ENCODE results near the gene OCSTAMP.
A peak's percentile ranks its signal among the peaks of the same experiment; 100 is the strongest.

The OCSTAMP gene

DNA sequence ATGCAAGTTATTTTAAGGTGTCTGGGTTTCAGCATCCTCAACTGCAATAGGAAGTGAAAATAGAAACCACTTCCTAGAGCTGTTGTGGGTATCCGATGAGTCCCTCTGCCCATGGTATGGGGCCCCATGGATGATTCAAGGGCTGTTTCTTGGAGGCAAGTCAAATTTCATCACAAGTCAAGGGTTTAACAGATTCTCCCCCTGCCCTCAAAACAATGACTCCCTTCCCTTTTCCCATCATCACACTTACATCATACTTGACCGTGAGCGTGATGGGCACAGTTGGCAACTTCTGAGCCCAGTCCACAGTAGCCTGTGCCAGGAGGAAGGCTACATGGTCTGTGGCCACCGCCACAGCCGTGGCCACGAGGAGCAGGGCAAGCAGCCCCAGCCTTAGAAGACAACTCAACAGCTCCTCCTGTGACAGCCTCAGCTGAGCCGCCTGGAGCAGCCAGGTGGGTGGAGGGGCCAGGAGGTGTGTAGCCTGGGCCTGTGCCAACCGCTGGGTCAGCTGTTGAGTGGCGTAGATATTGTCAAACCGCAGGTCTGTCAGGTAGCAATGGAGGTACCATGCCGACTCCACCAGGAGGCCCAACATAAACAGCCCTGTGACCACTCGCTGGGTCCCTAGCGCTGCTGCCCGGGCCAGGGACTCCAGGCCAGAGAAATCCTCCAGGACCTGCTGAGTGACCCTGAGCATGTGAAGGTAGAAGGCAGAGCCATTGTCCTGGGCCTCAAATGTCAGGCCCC lies 5.2 kb downstream of the OCSTAMP start:
- peaks cover 5% of the 10 kb centered on the region for H3K4me1 Mint-ChIP-seq
- H3K27me3 Mint-ChIP-seq, result no peaks in the 10 kb centered on the region
- no peaks in the 10 kb centered on the region for H3K36me3 Mint-ChIP-seq (ENCODE audit: insufficient read depth)
- H3K9me3 Mint-ChIP-seq, result no peaks in the 10 kb centered on the region
- H3K4me3 Mint-ChIP-seq, result no peak overlapping the region
- no peak for DNase-seq (ENCODE audit: low spot score in 2 of 2)
- ATAC-seq (replicated peaks; ENCODE audit: extremely low read depth, poor library complexity, severe bottlenecking), result peak; percentile 62
- H3K27ac Mint-ChIP-seq (ENCODE audit: low read depth), result no peak overlapping the region

DNA sequence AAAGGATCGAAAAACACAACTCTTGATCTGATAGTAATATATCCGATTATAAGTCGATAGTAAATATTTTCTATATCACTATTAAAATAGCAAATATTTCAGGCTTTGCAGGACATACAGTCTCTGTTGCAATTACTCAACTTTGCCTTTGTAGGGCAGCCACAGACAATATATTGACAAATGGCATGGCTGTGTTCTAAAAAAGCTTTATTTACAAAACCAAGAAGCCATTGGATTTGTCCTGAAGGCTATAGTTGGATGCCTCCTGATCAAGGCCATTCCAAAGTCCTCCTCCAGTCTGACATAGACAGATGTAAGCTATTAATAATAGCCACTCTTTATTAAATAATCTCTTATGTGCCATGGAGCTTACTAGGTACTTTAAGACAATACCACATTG lies 5.9 kb downstream of the OCSTAMP start:
- ATAC-seq (replicated peaks; ENCODE audit: extremely low read depth, poor library complexity, severe bottlenecking) (no peak), DNase-seq (ENCODE audit: low spot score in 2 of 2) (no peak)
- Mint-ChIP-seq H3K27me3 (peaks cover 2% of the 10 kb centered on the region), H3K27ac (ENCODE audit: low read depth) (no peak overlapping the region), H3K9me3 (no peaks in the 10 kb centered on the region), H3K4me3 (no peak overlapping the region), H3K36me3 (ENCODE audit: insufficient read depth) (no peaks in the 10 kb centered on the region), H3K4me1 (peaks cover 5% of the 10 kb centered on the region)

DNA sequence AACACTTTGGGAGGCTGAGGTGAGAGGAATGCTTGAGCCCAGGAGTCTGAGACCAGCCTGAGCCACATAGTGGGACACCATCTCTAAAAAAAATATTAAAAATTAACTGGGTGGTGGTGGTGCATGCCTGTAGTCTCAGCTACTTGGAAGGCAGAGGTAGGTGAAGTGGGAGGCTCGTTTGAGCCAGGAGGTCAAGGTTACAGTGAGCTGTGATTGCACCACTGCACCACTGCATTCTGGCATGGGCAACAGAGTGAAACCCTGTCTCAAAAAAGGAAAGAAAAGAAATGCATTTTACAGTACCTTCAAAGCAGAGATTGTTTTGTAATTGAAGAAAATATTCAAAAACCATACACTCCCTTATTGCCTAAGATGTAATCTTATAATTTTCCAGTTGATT lies 6.5 kb downstream of the OCSTAMP start:
- no peak for ATAC-seq (replicated peaks; ENCODE audit: extremely low read depth, poor library complexity, severe bottlenecking)
- Mint-ChIP-seq H3K27ac (ENCODE audit: low read depth) (no peak overlapping the region), H3K4me1 (peaks cover 5% of the 10 kb centered on the region)

DNA sequence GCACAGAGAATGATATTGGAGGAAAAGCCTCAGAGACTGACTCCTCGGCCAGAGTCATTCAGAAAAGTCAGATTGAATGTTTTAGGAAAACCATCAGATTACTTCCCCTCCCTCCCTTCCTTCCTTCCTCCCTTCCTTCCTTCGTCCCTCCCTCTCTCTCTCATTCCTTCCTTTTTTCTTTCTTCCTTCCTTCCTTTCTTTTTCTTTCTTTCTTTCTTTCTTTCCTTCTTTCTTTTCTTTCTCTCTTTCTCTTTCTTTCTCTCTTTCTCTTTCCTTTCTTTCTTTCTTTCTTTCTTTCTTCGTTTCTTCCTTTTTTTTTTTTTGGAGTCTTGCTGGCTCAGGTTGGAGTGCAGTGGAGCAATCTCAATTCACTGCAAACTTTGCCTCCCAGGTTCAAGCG lies 7.4 kb downstream of the OCSTAMP start:
- no peak overlapping the region for H3K27ac Mint-ChIP-seq (ENCODE audit: low read depth)

More for the DNA sequence above, 6.5 kb downstream of the OCSTAMP start:
- Mint-ChIP-seq H3K27me3 (peaks cover 8% of the 10 kb centered on the region), H3K9me3 (no peaks in the 10 kb centered on the region), H3K4me3 (no peak overlapping the region), H3K36me3 (ENCODE audit: insufficient read depth) (no peaks in the 10 kb centered on the region)
- no peak for DNase-seq (ENCODE audit: low spot score in 2 of 2)

DNA sequence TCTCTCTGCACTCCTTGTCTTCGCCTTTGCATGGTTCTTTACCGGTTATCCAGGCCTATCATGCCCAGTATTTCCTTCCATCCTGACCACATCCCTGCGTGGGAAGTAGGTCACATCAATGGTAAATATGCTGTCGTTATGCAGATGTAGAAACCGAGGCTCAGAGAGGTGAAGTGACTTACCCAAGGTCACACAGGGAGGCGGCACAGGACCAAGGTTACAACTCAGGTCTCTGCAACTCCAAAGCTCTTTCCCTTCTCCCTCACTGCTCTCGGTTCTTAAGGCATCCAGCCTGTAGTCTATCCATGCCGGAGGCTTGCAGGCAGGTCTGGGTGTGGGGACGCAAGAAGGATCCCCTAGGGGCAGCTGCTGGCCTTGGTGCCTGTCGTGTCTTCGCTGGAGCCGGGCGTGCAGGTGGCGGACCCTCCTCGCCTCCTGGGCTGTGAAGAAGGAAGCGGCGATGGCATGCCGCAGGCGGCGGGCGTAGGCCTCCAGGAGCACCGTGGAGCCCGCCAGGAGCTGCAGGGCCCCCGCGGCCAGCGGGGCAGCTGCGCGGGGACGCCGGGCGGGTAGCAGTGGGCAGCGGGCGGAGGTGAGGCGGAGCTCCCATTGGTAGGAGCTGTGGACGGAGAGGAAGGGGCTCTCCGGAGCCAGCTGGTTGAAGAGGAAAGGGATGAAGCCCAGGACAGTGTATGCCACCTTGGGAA lies 9.1 kb downstream of the OCSTAMP start:
- peaks cover 5% of the 10 kb centered on the region for H3K4me1 Mint-ChIP-seq
- H3K36me3 Mint-ChIP-seq (ENCODE audit: insufficient read depth), result no peaks in the 10 kb centered on the region
- ATAC-seq (replicated peaks; ENCODE audit: extremely low read depth, poor library complexity, severe bottlenecking), result no peak
- DNase-seq (ENCODE audit: low spot score in 2 of 2), result no peak
- H3K27me3 Mint-ChIP-seq, result peaks cover 33% of the 10 kb centered on the region
- no peak overlapping the region for H3K27ac Mint-ChIP-seq (ENCODE audit: low read depth)
- no peak overlapping the region for H3K4me3 Mint-ChIP-seq
- H3K9me3 Mint-ChIP-seq, result no peaks in the 10 kb centered on the region

More for the DNA sequence above, 7.4 kb downstream of the OCSTAMP start:
- Mint-ChIP-seq H3K9me3 (no peaks in the 10 kb centered on the region), H3K4me1 (peaks cover 5% of the 10 kb centered on the region), H3K4me3 (no peak overlapping the region), H3K27me3 (peaks cover 17% of the 10 kb centered on the region), H3K36me3 (ENCODE audit: insufficient read depth) (no peaks in the 10 kb centered on the region)
- DNase-seq (ENCODE audit: low spot score in 2 of 2) (no peak), ATAC-seq (replicated peaks; ENCODE audit: extremely low read depth, poor library complexity, severe bottlenecking) (no peak)

GRCh38 chr20:46539113-46539512 lies 11.3 kb downstream of the OCSTAMP start:
- Mint-ChIP-seq H3K9me3 (no peaks in the 10 kb centered on the region), H3K4me3 (no peak overlapping the region), H3K4me1 (no peaks in the 10 kb centered on the region), H3K27ac (ENCODE audit: low read depth) (no peak overlapping the region), H3K36me3 (ENCODE audit: insufficient read depth) (no peaks in the 10 kb centered on the region), H3K27me3 (peaks cover 33% of the 10 kb centered on the region)
- DNase-seq (ENCODE audit: low spot score in 2 of 2), result no peak
- no peak for ATAC-seq (replicated peaks; ENCODE audit: extremely low read depth, poor library complexity, severe bottlenecking)

GRCh38 chr20:46530640-46531039 lies 19.8 kb downstream of the OCSTAMP start:
- Mint-ChIP-seq H3K27me3 (peaks cover 21% of the 10 kb centered on the region), H3K4me1 (no peaks in the 10 kb centered on the region), H3K4me3 (no peak overlapping the region), H3K9me3 (no peaks in the 10 kb centered on the region), H3K36me3 (ENCODE audit: insufficient read depth) (no peaks in the 10 kb centered on the region), H3K27ac (ENCODE audit: low read depth) (no peak overlapping the region)
- DNase-seq (ENCODE audit: low spot score in 2 of 2), result no peak
- ATAC-seq (replicated peaks; ENCODE audit: extremely low read depth, poor library complexity, severe bottlenecking), result no peak

- no peak for DNase-seq (ENCODE audit: low spot score in 2 of 2)
- no peak for ATAC-seq (replicated peaks; ENCODE audit: extremely low read depth, poor library complexity, severe bottlenecking)
- H3K27me3 Mint-ChIP-seq, result peaks cover 20% of the 10 kb centered on the region
- H3K27ac Mint-ChIP-seq (ENCODE audit: low read depth), result no peak overlapping the region
- H3K4me1 Mint-ChIP-seq, result no peaks in the 10 kb centered on the region
- no peaks in the 10 kb centered on the region for H3K36me3 Mint-ChIP-seq (ENCODE audit: insufficient read depth)
- H3K4me3 Mint-ChIP-seq, result no peak overlapping the region
- H3K9me3 Mint-ChIP-seq, result no peaks in the 10 kb centered on the region
Observed at GRCh38 chr20:46523696-46524328, 26.6 kb downstream of the OCSTAMP start.

DNA sequence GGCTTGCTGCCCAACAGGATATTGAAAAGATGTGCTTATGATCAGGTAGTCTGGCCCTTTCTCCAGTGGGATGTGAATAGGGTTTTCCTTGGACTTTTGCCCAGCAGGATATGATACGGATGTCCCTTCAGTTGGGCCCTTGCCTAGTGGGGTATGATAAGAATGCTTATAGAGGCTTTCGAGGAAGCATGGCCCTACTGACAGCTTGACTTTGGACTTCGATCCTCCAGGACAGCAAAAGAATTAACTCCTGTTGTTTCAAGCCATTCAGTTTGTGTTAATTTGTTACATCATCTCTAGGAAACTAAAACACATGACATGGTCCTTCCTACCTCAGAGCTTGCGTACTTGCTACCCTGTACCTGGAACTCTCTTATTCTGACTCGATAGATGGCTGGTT lies 27.3 kb downstream of the OCSTAMP start:
- H3K36me3 Mint-ChIP-seq (ENCODE audit: insufficient read depth), result no peaks in the 10 kb centered on the region

DNA sequence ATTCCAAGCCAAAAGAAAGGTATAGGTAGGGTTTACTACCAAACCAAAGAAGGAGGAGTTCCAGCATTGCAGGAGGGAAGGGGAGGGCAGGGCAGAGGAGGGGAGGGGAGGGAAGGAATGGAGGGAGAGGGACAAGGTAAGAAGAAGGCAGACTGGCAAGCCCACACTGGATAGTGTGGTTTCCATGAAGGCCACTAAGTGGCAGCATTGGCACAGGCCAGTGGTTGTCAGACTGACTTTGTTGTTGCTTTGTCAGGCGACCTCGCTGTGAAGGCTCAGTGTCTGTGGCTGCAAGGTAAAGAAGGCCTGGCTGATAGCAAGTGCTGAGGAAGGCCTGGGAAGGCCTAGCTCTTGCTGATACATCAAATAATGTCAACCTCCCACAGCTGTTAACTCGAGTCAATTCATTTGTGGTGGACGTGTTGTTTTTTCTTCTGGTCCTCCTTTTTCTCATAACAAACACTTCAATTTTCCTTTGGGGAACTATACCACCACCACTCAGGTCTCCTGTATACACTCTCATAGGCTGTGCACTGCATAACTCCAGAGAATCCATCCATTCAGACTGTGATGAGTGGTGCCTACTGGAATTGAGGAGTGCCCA lies 29.4 kb downstream of the OCSTAMP start:
- H3K4me1 Mint-ChIP-seq, result no peaks in the 10 kb centered on the region
- ATAC-seq (replicated peaks; ENCODE audit: extremely low read depth, poor library complexity, severe bottlenecking), result peak; percentile 64
- H3K9me3 Mint-ChIP-seq, result no peaks in the 10 kb centered on the region
- no peak overlapping the region for H3K27ac Mint-ChIP-seq (ENCODE audit: low read depth)
- peak; percentile 25 to 27 for DNase-seq (ENCODE audit: low spot score in 2 of 2)
- H3K4me3 Mint-ChIP-seq, result no peak overlapping the region
- peaks cover 10% of the 10 kb centered on the region for H3K27me3 Mint-ChIP-seq
- no peaks in the 10 kb centered on the region for H3K36me3 Mint-ChIP-seq (ENCODE audit: insufficient read depth)

More for the DNA sequence above, 27.3 kb downstream of the OCSTAMP start:
- Mint-ChIP-seq H3K4me3 (no peak overlapping the region), H3K4me1 (no peaks in the 10 kb centered on the region), H3K9me3 (no peaks in the 10 kb centered on the region), H3K27me3 (peaks cover 13% of the 10 kb centered on the region), H3K27ac (ENCODE audit: low read depth) (no peak overlapping the region)
- no peak for ATAC-seq (replicated peaks; ENCODE audit: extremely low read depth, poor library complexity, severe bottlenecking)
- DNase-seq (ENCODE audit: low spot score in 2 of 2), result no peak

DNA sequence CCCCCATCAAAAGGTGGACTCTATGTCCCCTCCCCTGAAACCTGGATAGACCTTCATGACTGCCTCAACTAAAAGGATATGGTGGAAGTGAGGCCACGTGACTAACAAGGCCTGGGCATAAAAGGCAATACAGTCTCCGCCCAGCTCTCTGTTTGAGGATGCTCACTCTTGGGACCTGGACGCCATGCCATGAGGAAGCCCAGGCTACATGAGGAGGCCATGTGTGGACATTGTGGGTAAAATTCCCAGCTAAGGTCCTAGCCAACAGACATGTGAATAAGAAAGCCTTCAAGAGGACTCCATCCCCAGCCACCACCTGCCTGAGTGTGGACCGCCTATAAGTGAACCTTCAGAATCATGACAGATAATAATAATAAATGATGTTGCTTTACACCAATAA lies 29.9 kb downstream of the OCSTAMP start:
- Mint-ChIP-seq H3K9me3 (no peaks in the 10 kb centered on the region), H3K27ac (ENCODE audit: low read depth) (no peak overlapping the region), H3K4me3 (no peak overlapping the region), H3K27me3 (peaks cover 10% of the 10 kb centered on the region), H3K36me3 (ENCODE audit: insufficient read depth) (no peaks in the 10 kb centered on the region), H3K4me1 (no peaks in the 10 kb centered on the region)
- ATAC-seq (replicated peaks; ENCODE audit: extremely low read depth, poor library complexity, severe bottlenecking), result no peak
- no peak for DNase-seq (ENCODE audit: low spot score in 2 of 2)

DNA sequence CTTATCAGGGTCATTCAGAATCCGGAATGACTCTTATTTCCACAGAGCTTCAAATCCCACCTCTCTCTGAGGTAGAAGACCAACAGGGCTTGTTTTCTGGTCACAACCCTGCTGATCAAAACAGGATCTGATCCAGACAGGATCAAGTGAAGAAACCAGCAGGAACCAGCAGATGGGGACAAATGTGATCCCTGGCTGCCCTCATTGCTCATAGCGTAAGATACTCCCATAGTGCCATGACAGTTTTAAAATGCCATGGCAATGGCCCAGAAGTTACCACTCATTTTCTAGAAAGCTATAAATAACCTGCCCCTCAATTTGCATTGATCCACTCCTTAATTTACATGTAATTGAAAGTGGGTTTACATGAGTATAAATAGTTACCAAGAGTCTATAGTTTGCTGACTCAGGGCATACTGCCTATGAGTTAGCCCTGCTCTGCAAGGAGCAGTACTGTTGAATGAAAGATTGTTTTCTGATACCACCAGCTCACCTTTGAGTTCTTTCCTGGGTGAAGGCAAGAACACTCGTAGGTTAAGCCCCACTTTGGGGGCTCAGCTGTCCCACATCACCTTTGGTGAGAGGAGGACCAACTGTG lies 30.9 kb downstream of the OCSTAMP start:
- H3K27me3 Mint-ChIP-seq, result peaks cover 15% of the 10 kb centered on the region
- no peak overlapping the region for H3K4me3 Mint-ChIP-seq
- DNase-seq (ENCODE audit: low spot score in 2 of 2), result no peak
- H3K36me3 Mint-ChIP-seq (ENCODE audit: insufficient read depth), result no peaks in the 10 kb centered on the region
- no peak overlapping the region for H3K27ac Mint-ChIP-seq (ENCODE audit: low read depth)
- ATAC-seq (replicated peaks; ENCODE audit: extremely low read depth, poor library complexity, severe bottlenecking), result no peak
- H3K9me3 Mint-ChIP-seq, result no peaks in the 10 kb centered on the region
- no peaks in the 10 kb centered on the region for H3K4me1 Mint-ChIP-seq

All from central memory CD8-positive, alpha-beta T cell (primary cell).